ENCODE measurements around the gene SON.
"Not testable (repeated sequence)": the region's sequence is repeated elsewhere in the genome, so short reads cannot be mapped to it uniquely, and the experiment has no call there.

SON gene

GRCh38 chr21:33569991-33570390, 27.2 kb downstream of the SON start:
- DNase-seq (ENCODE audit: low spot score), result no peak

- DNase-seq (ENCODE audit: low spot score), result no peak
Observed at GRCh38 chr21:33572350-33572749, 29.5 kb downstream of the SON start.

- DNase-seq (ENCODE audit: low spot score), result not testable (repeated sequence)
Observed at GRCh38 chr21:33576741-33577141, 33.9 kb downstream of the SON start.

GRCh38 chr21:33578214-33578613, 35.4 kb downstream of the SON start:
- no peak for DNase-seq (ENCODE audit: low spot score)

GRCh38 chr21:33578959-33579542, 36.2 kb downstream of the SON start:
- no peak for DNase-seq (ENCODE audit: low spot score)

GRCh38 chr21:33584455-33584854, 41.6 kb downstream of the SON start:
- DNase-seq (ENCODE audit: low spot score), result no peak

GRCh38 chr21:33586927-33587326, 44.1 kb downstream of the SON start:
- no peak for DNase-seq (ENCODE audit: low spot score)

GRCh38 chr21:33587792-33588484, 45.1 kb downstream of the SON start:
- DNase-seq (ENCODE audit: low spot score), result peak; percentile 25

- DNase-seq (ENCODE audit: low spot score), result peak; percentile 83
Observed at GRCh38 chr21:33588485-33589335, 45.9 kb downstream of the SON start, which contains the start of gene DONSON. Gene DONSON, minus strand, starts transcription at chr21:33588684. Its CDS starts 43 bp downstream, at chr21:33588641.

GRCh38 chr21:33598051-33598450, 55.2 kb downstream of the SON start:
- no peak for DNase-seq (ENCODE audit: low spot score)

- no peak for DNase-seq (ENCODE audit: low spot score)
Observed at GRCh38 chr21:33608559-33608958, 65.7 kb downstream of the SON start.

GRCh38 chr21:33611006-33611744, 68.3 kb downstream of the SON start:
- DNase-seq (ENCODE audit: low spot score), result no peak

GRCh38 chr21:33617565-33617964, 74.7 kb downstream of the SON start:
- DNase-seq (ENCODE audit: low spot score), result not testable (repeated sequence)

- no peak for DNase-seq (ENCODE audit: low spot score)
Observed at GRCh38 chr21:33618407-33618806, 75.6 kb downstream of the SON start.

- no peak for DNase-seq (ENCODE audit: low spot score)
Observed at GRCh38 chr21:33619726-33620125, 76.9 kb downstream of the SON start.

- DNase-seq (ENCODE audit: low spot score), result no peak
Observed at GRCh38 chr21:33622253-33622652, 79.4 kb downstream of the SON start.

GRCh38 chr21:33626151-33626550, 83.3 kb downstream of the SON start:
- DNase-seq (ENCODE audit: low spot score), result not testable (repeated sequence)
